HG02870 (cell line): Measurements from ENCODE around the gene ADK.

ENCODE experiments used
- ATAC-seq: cut with Tn5 transposase; IDR thresholded peaks from one replicate; pipeline ENCODE4 v1.9.1; 2021; ENCODE audit warnings: mild to moderate bottlenecking, moderate library complexity; ENCODE audit not compliant: unreplicated experiment

The ADK gene

GRCh38 chr10:74755273-74755672 is 604.3 kb downstream of the ADK start:
- ATAC-seq, result no peak
